K562 (cell line): ENCODE data around the gene ARL13B. TPM values are rescaled to one million over a fixed set of nuclear protein-coding genes. Genes with fewer than 3 reads are reported as not detected.

ENCODE experiments used
- ATAC-seq: fragments of 200-7000 bp; cut with Tn5 transposase; 3 replicates; pipeline ENCODE4 v1.9.1; 2020; ENCODE audit warnings: moderate library complexity
- BruUV-seq: library from RNA; stranded (reverse); fragments of 400-500 nt; replicated peaks from 2 replicates; lab custom pipeline; 2021; lab: Mats Ljungman, UMichigan
- CTCF ChIA-PET: fragments of 300-600 bp; formaldehyde crosslinking; extraction: SDS; loops from one replicate; lab custom pipeline; 2021; ENCODE audit warnings: low intra/inter-chr PET ratio; lab: Yijun Ruan, JAX
- POLR2A ChIA-PET: fragments of 300-600, 350-650 bp; sonication (Branson Sonifier 250); formaldehyde crosslinking; extraction: SDS; loops from one replicate; lab custom pipeline; 2021; ENCODE audit warnings: antibody characterized with exemption, inconsistent platforms; lab: Yijun Ruan, JAX
- DNase-seq, 4 experiments: peaks; one replicate each; pipeline versions ENCODE4 v3.0.0 to v3.0.0-alpha.2; 2011 to 2018; ENCODE audit warnings: low spot score in 3 of 4, mixed read lengths in 3 of 4; ENCODE audit errors: extremely low read depth in 1 of 4
- FAIRE-seq: peaks from 2 replicates; lab custom pipeline; 2011; peaks lifted over from hg19 to GRCh38; lab: Jason Lieb, UNC
- H2AFZ ChIP-seq: 2 replicates; pipeline ENCODE4 v1.6.0; 2011; ENCODE audit warnings: low read depth, low read length, control low read depth, inconsistent platforms
- H3K27ac ChIP-seq: fragments of 200-600 bp; 3 replicates; pipeline ENCODE4 v1.8.0; 2011; ENCODE audit warnings: low read depth, mild to moderate bottlenecking, control low read depth, inconsistent platforms, low read length, moderate library complexity, mixed read lengths; ENCODE audit errors: extremely low read depth
- H3K27me3 ChIP-seq, 2 experiments: fragments of 300-600 bp in 1 of 2; 2 replicates in 1 of 2; 3 replicates in 1 of 2; pipeline versions ENCODE4 v1.6.0 to v1.8.0; 2011; ENCODE audit warnings: inconsistent platforms in 2 of 2, low read length in 2 of 2, mild to moderate bottlenecking in 1 of 2, mixed read lengths in 1 of 2, moderate library complexity in 1 of 2; ENCODE audit not compliant: control insufficient read depth in 2 of 2, insufficient read depth in 2 of 2
- H3K36me3 ChIP-seq: fragments of 300-600 bp; 3 replicates; pipeline ENCODE4 v1.8.0; 2011; ENCODE audit warnings: mild to moderate bottlenecking, low read length, inconsistent platforms; ENCODE audit not compliant: control insufficient read depth, insufficient read depth
- H3K4me1 ChIP-seq, 2 experiments: fragments of 200-600 bp in 1 of 2; replicated peaks in 1 of 2; 2 replicates in 1 of 2; 3 replicates in 1 of 2; pipeline versions ENCODE4 v1.5.1 to v1.8.0; 2011; ENCODE audit warnings: inconsistent platforms in 2 of 2, low read length in 2 of 2, mild to moderate bottlenecking in 1 of 2, mixed read lengths in 1 of 2, moderate library complexity in 1 of 2; ENCODE audit not compliant: control insufficient read depth in 2 of 2, insufficient read depth in 2 of 2
- H3K4me2 ChIP-seq: 2 replicates; pipeline ENCODE4 v1.6.1; 2011; ENCODE audit warnings: low read length, control low read depth, inconsistent platforms, mixed read lengths; ENCODE audit not compliant: insufficient read depth
- H3K4me3 ChIP-seq: fragments of 200-600 bp; sonication (generic), shearing (Covaris generic); 2 replicates; pipeline ENCODE4 v1.5.1; 2016; ENCODE audit warnings: control low read depth, inconsistent platforms
- H3K79me2 ChIP-seq: fragments of 200-600 bp; 3 replicates; pipeline ENCODE4 v1.8.0; 2011; ENCODE audit warnings: low read length, inconsistent platforms; ENCODE audit not compliant: control insufficient read depth, insufficient read depth
- H3K9ac ChIP-seq, 2 experiments: 2 replicates each; pipeline versions ENCODE4 v1.6.0 to v1.6.1; 2011; ENCODE audit warnings: low read depth in 2 of 2, low read length in 2 of 2, control low read depth in 1 of 2, inconsistent platforms in 1 of 2, mild to moderate bottlenecking in 1 of 2, mixed read lengths in 1 of 2; ENCODE audit not compliant: insufficient read depth in 1 of 2
- H3K9me1 ChIP-seq: one replicate; pipeline ENCODE4 v1.6.0; 2011; ENCODE audit warnings: inconsistent platforms, mild to moderate bottlenecking, low read length, moderate library complexity; ENCODE audit not compliant: control insufficient read depth, insufficient read depth
- H3K9me3 ChIP-seq: replicated peaks from 2 replicates; pipeline ENCODE4 v1.5.1; 2011; ENCODE audit warnings: low read depth, low read length, inconsistent platforms; ENCODE audit not compliant: control insufficient read depth, insufficient read depth
- H4K20me1 ChIP-seq: replicated peaks from 2 replicates; pipeline ENCODE4 v1.6.1; 2011; ENCODE audit warnings: low read length, inconsistent platforms, mixed read lengths; ENCODE audit not compliant: control insufficient read depth, insufficient read depth
- DEAF1 ChIP-seq: fragments of 450-650 bp; formaldehyde crosslinking; IDR thresholded peaks from 2 replicates; pipeline ENCODE4 v1.4.0; 2020; ENCODE audit warnings: mild to moderate bottlenecking, moderate library complexity
- E2F1 ChIP-seq: sonication (generic); formaldehyde crosslinking; IDR thresholded peaks from 2 replicates; pipeline ENCODE4 v1.8.1; 2023; ENCODE audit warnings: mild to moderate bottlenecking, missing genetic modification reagents, moderate library complexity
- HMGXB4 ChIP-seq: sonication (generic); formaldehyde crosslinking; IDR thresholded peaks from 2 replicates; pipeline ENCODE4 v1.8.1; 2023; ENCODE audit warnings: mild to moderate bottlenecking, missing genetic modification reagents
- RAD21 ChIP-seq, 2 experiments: fragments of 250-450 bp in 1 of 2; fragments of 450-650 bp in 1 of 2; sonication (Bioruptor Pico) in 1 of 2; formaldehyde crosslinking in 1 of 2; IDR thresholded peaks in 1 of 2; conservative IDR thresholded peaks in 1 of 2; 2 replicates each; pipeline versions ENCODE4 v1.4.0 to v1.8.0; 2020 to 2022; ENCODE audit warnings: mild to moderate bottlenecking in 2 of 2, moderate library complexity in 1 of 2
- USF2 ChIP-seq: sonication (generic); formaldehyde crosslinking; IDR thresholded peaks from 2 replicates; pipeline ENCODE4 v1.5.0; 2020; ENCODE audit warnings: missing genetic modification reagents
- ZNF165 ChIP-seq: fragments of 250-450 bp; sonication (Bioruptor Pico); IDR thresholded peaks from 2 replicates; pipeline ENCODE4 v1.4.0; 2020; ENCODE audit warnings: borderline replicate concordance
- WGBS: fragments of 100-300 bp; shearing (Covaris generic); methylation state at CpG from one replicate; pipeline ENCODE4 v1.1.6; 2016; ENCODE audit warnings: low coverage, mixed read lengths; ENCODE audit not compliant: insufficient coverage; ENCODE audit errors: missing lambda C conversion rate; 5-methylcytosine and 5-hydroxymethylcytosine counted together
- in situ Hi-C: fragments of 300-500 bp; cut with MboI; formaldehyde crosslinking; loops from 4 replicates; pipeline ENCODE4 v1.15.0; 2018; ENCODE audit warnings: inconsistent platforms, mixed read lengths
- intact Hi-C: fragments of 100-400 bp; cut with micrococcal nuclease; formaldehyde crosslinking; loops from 2 replicates; pipeline ENCODE4 v1.14.2; 2022
- polyA plus RNA-seq, 8 experiments: library from polyadenylated mRNA; depleted of rRNA in 4 of 8; stranded (reverse) in 5 of 8; unstranded in 3 of 8; fragments of >200 nt; fragmentation: Nextera tagmentation in 2 of 8; fragmentation: Illumina TruSeq in 1 of 8; extraction: Ambion mirVana in 2 of 8; extraction: Trizol in 1 of 8; gene quantifications; 2 replicates each; pipeline versions ENCODE4 v1.2.1 to v1.2.3, GENCODE V29; 2011 to 2014; ENCODE audit warnings: inconsistent platforms in 1 of 8, missing spikeins in 1 of 8
- total RNA-seq, 7 experiments: library from RNA; depleted of rRNA in 6 of 7; stranded (reverse); fragments of >200 nt in 6 of 7; fragmentation: Illumina TruSeq in 2 of 7; extraction: Trizol in 2 of 7; gene quantifications; 2 replicates each; pipeline versions ENCODE4 v1.2.1 to v1.2.3, GENCODE V29; 2011 to 2021; ENCODE audit warnings: low replicate concordance in 1 of 7
- TF ChIP-seq, protein P1 (sequence below): sonication (generic); formaldehyde crosslinking; IDR thresholded peaks from 2 replicates; pipeline ENCODE4 v1.8.1; 2023; ENCODE audit warnings: mild to moderate bottlenecking, missing genetic modification reagents
- TF ChIP-seq, protein P2 (sequence below): fragments of 250-450 bp; sonication (Bioruptor Pico); IDR thresholded peaks from 2 replicates; pipeline ENCODE4 v1.5.0; 2020; ENCODE audit warnings: mild to moderate bottlenecking

Gene ARL13B
- total and polyA plus RNA-seq, 9 of the 15 experiments (the other 6 are each of a cell fraction or from before 2014, with no cell fraction given) = 4.1 to 16.9 (median 12.2) TPM

DNA sequence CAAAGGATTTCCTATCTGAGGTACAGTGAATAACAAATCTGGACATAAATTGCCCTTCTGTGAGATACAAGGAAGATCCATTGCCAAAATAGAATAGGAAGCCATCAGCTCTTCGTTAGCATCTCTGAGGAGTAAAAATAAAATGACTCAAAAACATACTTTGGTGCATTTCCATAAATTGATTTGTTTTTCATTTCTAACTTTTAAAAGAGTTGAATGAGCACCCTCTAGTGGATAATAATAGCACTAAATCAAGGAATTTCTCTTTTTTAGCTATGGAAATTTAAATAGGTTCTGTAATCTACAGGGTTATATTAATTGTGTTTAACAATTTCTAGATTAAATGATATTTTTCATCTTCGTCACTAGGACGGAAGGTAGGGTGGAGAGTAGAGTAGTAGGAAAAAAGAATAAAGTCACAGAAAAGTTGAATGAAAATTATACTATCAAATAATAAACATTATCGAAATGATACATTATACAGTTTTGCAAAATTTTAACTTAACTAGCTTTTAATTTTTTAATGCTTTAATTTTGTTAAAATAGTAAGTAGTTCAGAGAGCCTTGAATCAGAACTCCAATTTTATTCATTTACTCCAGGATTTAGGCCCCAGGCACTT lies 89.3 kb downstream of the ARL13B start:
- no peak for ATAC-seq
- Histone ChIP-seq H3K4me3 (no peak overlapping the region), H3K4me1 (peaks cover 0 to 4% of the 10 kb centered on the region in 2 experiments; a peak in 2 of 5 replicates), H3K36me3 (peaks cover 17% of the 10 kb centered on the region), H2AFZ (no peak overlapping the region), H3K79me2 (peaks cover 12% of the 10 kb centered on the region), H3K9me1 (no peaks in the 10 kb centered on the region), H3K9me3 (no peaks in the 10 kb centered on the region), H3K27ac (no peak overlapping the region), H3K27me3 (no peaks in the 10 kb centered on the region), H3K9ac (no peak overlapping the region), H4K20me1 (no peaks in the 10 kb centered on the region), H3K4me2 (no peak overlapping the region)
- WGBS = 19% methylated on average over 4 of the region's 4 CpGs
- no TSS peak for BruUV-seq
- no peak for FAIRE-seq
- no peak for DNase-seq
- in situ Hi-C loops (no loop called here), intact Hi-C loops (loop anchor here (1.0 to 10.0 kb wide), 2 partner anchors 65 to 205 kb away; no protein-coding TSS in a partner anchor)
- POLR2A ChIA-PET = no interaction called here
- CTCF ChIA-PET = interaction anchor here (1.3 kb wide), 1 partner anchor 65 kb away, joined by 7 read pairs; no protein-coding TSS in a partner anchor
- TF ChIP-seq, protein P1, sequence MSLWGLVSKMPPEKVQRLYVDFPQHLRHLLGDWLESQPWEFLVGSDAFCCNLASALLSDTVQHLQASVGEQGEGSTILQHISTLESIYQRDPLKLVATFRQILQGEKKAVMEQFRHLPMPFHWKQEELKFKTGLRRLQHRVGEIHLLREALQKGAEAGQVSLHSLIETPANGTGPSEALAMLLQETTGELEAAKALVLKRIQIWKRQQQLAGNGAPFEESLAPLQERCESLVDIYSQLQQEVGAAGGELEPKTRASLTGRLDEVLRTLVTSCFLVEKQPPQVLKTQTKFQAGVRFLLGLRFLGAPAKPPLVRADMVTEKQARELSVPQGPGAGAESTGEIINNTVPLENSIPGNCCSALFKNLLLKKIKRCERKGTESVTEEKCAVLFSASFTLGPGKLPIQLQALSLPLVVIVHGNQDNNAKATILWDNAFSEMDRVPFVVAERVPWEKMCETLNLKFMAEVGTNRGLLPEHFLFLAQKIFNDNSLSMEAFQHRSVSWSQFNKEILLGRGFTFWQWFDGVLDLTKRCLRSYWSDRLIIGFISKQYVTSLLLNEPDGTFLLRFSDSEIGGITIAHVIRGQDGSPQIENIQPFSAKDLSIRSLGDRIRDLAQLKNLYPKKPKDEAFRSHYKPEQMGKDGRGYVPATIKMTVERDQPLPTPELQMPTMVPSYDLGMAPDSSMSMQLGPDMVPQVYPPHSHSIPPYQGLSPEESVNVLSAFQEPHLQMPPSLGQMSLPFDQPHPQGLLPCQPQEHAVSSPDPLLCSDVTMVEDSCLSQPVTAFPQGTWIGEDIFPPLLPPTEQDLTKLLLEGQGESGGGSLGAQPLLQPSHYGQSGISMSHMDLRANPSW = no peak
- TF ChIP-seq USF2 (CRISPR knock-in tag) (no peak), ZNF165 (no peak), RAD21 (CRISPR knock-in tag; conservative IDR thresholded peaks at IDR 0.05 in 1 of 2, IDR thresholded peaks at IDR 0.05 in 1 of 2) (peak; percentile 29 to 47; a peak in 3 of 4 replicates), DEAF1 (CRISPR knock-in tag) (0 out of 2 replicates have a peak, but pooled peaks have one; percentile 7), E2F1 (CRISPR knock-in tag) (no peak), HMGXB4 (no peak)
- TF ChIP-seq, protein P2, sequence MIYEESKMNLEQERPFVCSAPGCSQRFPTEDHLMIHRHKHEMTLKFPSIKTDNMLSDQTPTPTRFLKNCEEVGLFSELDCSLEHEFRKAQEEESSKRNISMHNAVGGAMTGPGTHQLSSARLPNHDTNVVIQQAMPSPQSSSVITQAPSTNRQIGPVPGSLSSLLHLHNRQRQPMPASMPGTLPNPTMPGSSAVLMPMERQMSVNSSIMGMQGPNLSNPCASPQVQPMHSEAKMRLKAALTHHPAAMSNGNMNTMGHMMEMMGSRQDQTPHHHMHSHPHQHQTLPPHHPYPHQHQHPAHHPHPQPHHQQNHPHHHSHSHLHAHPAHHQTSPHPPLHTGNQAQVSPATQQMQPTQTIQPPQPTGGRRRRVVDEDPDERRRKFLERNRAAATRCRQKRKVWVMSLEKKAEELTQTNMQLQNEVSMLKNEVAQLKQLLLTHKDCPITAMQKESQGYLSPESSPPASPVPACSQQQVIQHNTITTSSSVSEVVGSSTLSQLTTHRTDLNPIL (CRISPR knock-in tag) = no peak
